Measurements from ENCODE around the gene CHMP1A. TPM values are rescaled to one million over a fixed set of nuclear protein-coding genes. Genes with fewer than 3 reads are reported as not detected.

Gene CHMP1A
- total and polyA plus RNA-seq, 2 of the 8 experiments (the other 6 are each of a cell fraction or from before 2014, with no cell fraction given), result 64.4 to 75.8 TPM

- TF ChIP-seq JUND (IDR thresholded peaks at IDR 0.05; ENCODE audit: low read length) (no peak), HDAC6 (IDR thresholded peaks at IDR 0.05; ENCODE audit: low read depth, low read length) (no peak), GTF2F1 (IDR thresholded peaks at IDR 0.05; ENCODE audit: borderline replicate concordance, low read depth, low read length) (no peak)
- TF ChIP-seq, protein P1, sequence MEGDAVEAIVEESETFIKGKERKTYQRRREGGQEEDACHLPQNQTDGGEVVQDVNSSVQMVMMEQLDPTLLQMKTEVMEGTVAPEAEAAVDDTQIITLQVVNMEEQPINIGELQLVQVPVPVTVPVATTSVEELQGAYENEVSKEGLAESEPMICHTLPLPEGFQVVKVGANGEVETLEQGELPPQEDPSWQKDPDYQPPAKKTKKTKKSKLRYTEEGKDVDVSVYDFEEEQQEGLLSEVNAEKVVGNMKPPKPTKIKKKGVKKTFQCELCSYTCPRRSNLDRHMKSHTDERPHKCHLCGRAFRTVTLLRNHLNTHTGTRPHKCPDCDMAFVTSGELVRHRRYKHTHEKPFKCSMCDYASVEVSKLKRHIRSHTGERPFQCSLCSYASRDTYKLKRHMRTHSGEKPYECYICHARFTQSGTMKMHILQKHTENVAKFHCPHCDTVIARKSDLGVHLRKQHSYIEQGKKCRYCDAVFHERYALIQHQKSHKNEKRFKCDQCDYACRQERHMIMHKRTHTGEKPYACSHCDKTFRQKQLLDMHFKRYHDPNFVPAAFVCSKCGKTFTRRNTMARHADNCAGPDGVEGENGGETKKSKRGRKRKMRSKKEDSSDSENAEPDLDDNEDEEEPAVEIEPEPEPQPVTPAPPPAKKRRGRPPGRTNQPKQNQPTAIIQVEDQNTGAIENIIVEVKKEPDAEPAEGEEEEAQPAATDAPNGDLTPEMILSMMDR (IDR thresholded peaks at IDR 0.05; ENCODE audit: control extremely low read depth in 1 of 3, insufficient read depth in 1 of 3, low read depth in 1 of 3, low read length in 3 of 3), result no peak
- Histone ChIP-seq H3K79me2 (ENCODE audit: control insufficient read depth in 1 of 2, insufficient read depth in 2 of 2, low read length in 2 of 2) (no peaks in the 10 kb centered on the region), H3K9ac (replicated peaks in 1 of 4; ENCODE audit: extremely low read depth in 1 of 4, low read depth in 3 of 4, low read length in 3 of 4) (no peak overlapping the region), H2BK12ac (ENCODE audit: low read depth, low read length) (peak overlapping the region; percentile 75; the same call in 1 of the 2 replicates), H4K91ac (replicated peaks; ENCODE audit: insufficient read length, low read length) (no peak overlapping the region), H3K4me3 (ENCODE audit: extremely low read depth in 1 of 4, insufficient read depth in 2 of 4, low read depth in 3 of 4, low read length in 4 of 4) (no peak overlapping the region), H3K4me1 (replicated peaks in 1 of 4; ENCODE audit: control insufficient read depth in 3 of 4, insufficient read depth in 4 of 4, low read length in 3 of 4) (peaks cover 0 to 7% (median 2%) of the 10 kb centered on the region in 4 experiments; a peak in 3 of 7 replicates), H2BK20ac (ENCODE audit: low read length) (no peak overlapping the region), H4K5ac (ENCODE audit: insufficient read length, low read depth, low read length) (no peak overlapping the region), H3K36me3 (ENCODE audit: control insufficient read depth in 2 of 4, insufficient read depth in 4 of 4, low read length in 3 of 4) (no peaks in the 10 kb centered on the region), H2BK120ac (replicated peaks; ENCODE audit: low read depth, low read length) (no peak overlapping the region), H3K23ac (ENCODE audit: insufficient read length) (no peak overlapping the region), H2BK15ac (ENCODE audit: low read length) (no peak overlapping the region), H3K4me2 (ENCODE audit: insufficient read depth in 1 of 2, low read depth in 2 of 2, low read length in 2 of 2) (no peak overlapping the region), H4K20me1 (replicated peaks in 1 of 2; ENCODE audit: control insufficient read depth in 1 of 2, insufficient read depth in 2 of 2, low read length in 2 of 2) (no peaks in the 10 kb centered on the region), H3K4ac (replicated peaks; ENCODE audit: insufficient read length, low read depth, low read length) (peak overlapping the region; percentile 69), H3K23me2 (ENCODE audit: low read depth, low read length) (no peaks in the 10 kb centered on the region), H3K14ac (ENCODE audit: insufficient read length) (no peak overlapping the region), H3K18ac (ENCODE audit: extremely low read depth, low read length) (no peak overlapping the region), H2BK5ac (ENCODE audit: low read depth, low read length) (no peak overlapping the region), H2AK5ac (ENCODE audit: low read depth, low read length) (no peak overlapping the region), H3K79me1 (ENCODE audit: low read depth, low read length) (no peaks in the 10 kb centered on the region; the same call in 1 of the 2 replicates), H4K8ac (ENCODE audit: extremely low read depth, insufficient read depth, low read length) (no peak overlapping the region), H3K56ac (replicated peaks; ENCODE audit: insufficient read length, low read depth, low read length) (no peak overlapping the region), H3K9me3 (ENCODE audit: insufficient read depth in 2 of 2, low read depth in 1 of 2, low read length in 1 of 2) (no peaks in the 10 kb centered on the region), H3K27ac (ENCODE audit: low read depth, low read length) (no peak overlapping the region), H3K27me3 (replicated peaks in 1 of 4; ENCODE audit: control insufficient read depth in 3 of 4, extremely low read depth in 1 of 4, insufficient read depth in 3 of 4, low read length in 3 of 4) (no peaks in the 10 kb centered on the region; a peak in 2 of 7 replicates), H2AFZ (ENCODE audit: low read length) (no peak overlapping the region)
- WGBS, 2 experiments (ENCODE audit: extremely low coverage in 1 of 2, insufficient coverage in 1 of 2, insufficient read length in 1 of 2, insufficient replicate concordance in 2 of 2, low coverage in 1 of 2, low lambda C conversion rate in 2 of 2, missing lambda C conversion rate in 1 of 2), result 92% methylated on average over 22 of the region's 22 CpGs; no CpG with 5 or more reads in 1 of the 2 experiments
- ChIA-PET POLR2A (ENCODE audit: partially characterized antibody) (interaction anchor here (0.9 to 3.5 kb wide), 7 partner anchors 9 to 324 kb away, joined by 3 to 21 read pairs (median 5); no protein-coding TSS in a partner anchor), CTCF (ENCODE audit: partially characterized antibody) (interaction anchor here (0.6 to 5.1 kb wide), 11 partner anchors 13 to 87 kb away, joined by 3 to 56 read pairs (median 15); partner anchors contain the start of genes CPNE7 and SPATA2L)
- DNase-seq (ENCODE audit: low read depth in 1 of 2, low spot score in 2 of 2), result no peak
- no peak for FAIRE-seq
Measured at GRCh38 chr16:89613954-89614459, 43.5 kb downstream of the CHMP1A start.

All from H1 (cell line).